Measurements from ENCODE around the gene CTDSP2. TPM values are rescaled to one million over a fixed set of nuclear protein-coding genes. Genes with fewer than 3 reads are reported as not detected.
"Not testable (repeated sequence)": the region's sequence is repeated elsewhere in the genome, so short reads cannot be mapped to it uniquely, and the experiment has no call there.

The CTDSP2 gene
- total RNA-seq, 1 donor from 2014 or later: 114 TPM

DNA sequence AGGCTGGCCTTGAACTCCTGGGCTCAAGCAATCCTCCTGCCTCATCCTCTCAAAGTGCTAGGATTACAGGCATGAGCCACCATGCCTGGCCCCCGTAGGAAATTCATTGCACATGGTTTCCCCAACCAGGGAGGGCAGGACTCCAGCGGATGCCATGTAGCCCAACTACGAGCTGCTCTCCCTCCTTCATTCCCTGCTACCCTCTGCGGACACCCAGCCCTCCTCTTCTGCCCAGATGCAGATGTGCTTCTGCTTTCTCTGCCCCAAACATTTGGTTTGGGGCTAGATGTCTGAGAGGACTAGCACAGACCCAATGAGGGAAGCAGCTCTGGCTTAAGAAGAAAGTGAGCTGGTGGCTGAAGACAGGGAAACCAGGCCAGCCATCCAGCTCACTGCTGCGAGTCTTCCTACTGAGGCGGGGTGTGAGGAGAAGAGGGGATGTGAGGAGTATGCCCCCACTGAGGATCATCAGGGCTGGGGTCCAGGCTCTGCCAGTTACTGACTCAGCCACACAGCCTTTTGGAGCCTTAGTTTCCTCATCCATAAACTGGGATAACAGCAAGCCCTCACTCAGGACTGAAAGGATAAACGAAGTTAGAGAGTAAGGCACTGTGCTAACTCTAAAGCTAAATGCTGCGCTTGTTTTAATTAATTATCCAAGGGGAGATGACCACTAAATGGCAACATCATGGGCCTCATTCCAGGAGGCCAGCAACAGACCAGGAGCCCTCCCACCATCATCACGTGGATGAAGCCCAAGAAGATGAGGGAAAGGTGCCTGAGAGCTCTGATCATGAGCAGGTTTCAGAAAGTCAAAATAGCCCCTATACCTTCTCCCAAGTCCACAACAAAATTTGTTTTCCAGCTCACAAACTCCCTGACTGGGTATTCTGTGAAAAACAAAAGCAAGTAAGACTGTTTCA lies 10.9 kb downstream of the CTDSP2 start:
- DNase-seq: no peak

DNA sequence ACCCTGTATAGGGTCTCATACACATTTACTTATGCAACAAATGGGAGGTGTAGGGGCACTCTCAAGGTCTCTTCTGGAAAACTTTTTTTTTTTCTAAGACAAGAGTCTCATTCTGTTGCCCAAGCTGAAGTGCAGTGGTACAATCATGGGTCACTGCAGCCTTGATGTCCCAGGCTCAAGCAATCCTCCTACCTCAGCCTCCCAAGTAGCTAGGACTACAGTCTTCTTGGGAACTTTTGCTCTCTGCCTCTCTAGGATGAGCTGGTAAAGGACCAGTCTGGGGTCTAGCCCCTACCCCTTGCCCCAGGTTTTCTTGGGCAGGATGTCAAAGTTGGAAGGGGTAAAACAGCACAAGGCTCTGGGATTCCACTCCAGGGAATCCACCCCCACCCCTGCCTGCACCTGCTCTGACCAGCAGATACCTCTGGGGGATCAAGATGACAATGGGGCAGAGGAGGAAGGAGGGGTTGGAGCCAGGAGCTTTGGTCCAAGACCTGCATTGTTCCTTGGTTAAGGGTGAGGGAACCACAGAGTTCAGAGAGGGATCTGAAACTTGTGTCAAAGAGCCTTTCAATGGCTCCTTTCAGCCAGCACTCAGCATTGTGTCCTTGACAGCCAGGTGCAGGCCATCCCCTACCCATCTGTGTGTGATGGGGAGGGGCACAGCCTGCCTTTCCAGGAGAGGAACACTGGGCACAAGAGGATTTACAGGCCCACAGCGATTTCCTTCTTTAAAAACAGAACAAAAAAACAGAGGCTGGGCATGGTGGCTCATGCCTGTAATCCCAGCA lies 12.2 kb downstream of the CTDSP2 start:
- no peak for DNase-seq

DNA sequence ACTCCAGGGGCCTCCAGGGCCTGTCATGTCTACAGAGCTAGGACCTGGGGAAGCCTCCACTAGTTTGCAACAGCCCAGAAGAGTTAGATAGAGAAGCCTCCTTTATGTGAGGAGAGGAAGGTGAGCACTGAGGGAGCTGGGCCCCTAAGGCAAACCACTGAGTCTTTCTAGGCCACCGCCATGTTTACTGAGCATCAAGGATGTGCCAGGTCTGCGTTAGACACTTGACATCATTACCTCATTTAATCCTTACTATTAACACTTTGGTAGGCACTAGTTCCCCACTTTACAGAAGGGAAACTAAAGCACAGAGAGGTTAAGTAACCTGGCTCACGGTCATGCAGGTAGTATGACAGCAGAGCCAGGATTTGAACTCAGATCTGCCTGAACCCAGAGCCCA lies 12.9 kb downstream of the CTDSP2 start:
- DNase-seq: no peak

DNA sequence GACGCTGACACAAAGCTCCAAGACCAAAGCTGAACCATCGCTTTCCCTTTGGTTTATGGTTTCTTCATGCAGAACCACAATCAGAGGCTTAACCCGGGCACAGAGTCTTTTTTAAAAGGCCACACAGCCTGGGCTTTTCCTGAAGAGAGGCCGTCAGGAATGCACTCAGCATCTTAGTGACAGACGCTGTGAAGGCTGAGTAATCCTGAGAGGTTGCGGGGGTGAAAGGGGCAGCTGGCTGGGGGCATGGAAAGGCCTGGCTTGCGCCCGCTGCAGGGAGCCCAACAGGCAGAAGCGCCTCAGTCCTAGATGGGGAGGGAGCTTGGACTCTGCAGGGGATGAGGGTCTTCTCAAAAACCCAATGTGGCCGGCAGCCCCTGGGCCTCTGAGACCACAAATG lies 13.6 kb downstream of the CTDSP2 start:
- no peak for DNase-seq

DNA sequence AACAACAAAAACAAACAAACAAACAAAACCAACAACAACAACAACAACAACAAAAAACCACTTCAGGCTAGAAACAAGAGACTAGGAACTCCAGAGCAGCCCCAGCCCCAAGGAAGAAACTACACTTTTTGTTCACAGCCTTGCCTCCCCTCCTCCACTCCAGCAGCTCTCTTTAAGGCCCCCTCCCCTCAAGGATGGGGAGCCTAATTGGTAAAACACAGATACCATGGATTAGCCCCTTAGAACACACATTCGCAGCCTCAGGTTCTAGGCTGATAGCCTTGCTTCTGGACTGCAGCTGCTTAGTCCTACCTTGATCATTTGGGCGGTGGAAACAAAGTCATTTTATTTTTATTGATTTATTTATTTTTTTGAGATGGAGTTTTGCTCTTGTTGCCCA lies 16.1 kb downstream of the CTDSP2 start:
- DNase-seq: no peak

DNA sequence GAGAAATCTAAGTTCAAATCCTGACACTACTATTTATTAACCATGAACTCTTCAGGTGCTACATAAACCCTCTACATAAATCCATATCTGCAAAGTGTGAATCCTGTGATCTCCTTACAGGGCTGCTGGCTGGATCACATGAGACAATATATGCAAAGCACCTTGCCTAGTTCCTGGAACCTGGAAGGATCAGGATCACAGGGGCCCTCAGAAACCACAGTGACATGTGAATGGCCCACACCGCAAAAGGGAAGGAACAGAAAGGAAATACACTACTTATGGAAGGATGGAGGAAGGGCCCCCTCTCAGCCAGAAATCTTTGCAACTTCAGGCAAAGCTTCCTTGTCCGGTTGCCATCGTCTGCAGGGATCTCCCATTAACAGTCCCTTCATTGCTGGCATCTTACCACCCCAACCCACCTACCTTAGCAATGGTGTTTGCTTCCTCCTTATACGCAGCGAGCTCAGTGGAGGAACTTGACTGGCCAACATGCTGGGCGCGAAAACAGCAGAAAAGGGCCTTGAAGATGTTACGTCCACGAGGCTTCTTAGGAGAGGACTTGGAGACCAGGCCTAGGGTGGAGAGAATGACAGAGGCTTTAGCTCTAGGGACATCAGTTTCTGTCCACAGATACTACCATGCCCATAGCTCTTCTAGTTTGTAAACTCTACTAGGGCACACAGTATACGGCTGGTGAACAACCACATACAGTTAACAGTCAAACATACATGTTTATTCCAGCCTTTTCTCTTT lies 17.3 kb downstream of the CTDSP2 start:
- DNase-seq: no peak

DNA sequence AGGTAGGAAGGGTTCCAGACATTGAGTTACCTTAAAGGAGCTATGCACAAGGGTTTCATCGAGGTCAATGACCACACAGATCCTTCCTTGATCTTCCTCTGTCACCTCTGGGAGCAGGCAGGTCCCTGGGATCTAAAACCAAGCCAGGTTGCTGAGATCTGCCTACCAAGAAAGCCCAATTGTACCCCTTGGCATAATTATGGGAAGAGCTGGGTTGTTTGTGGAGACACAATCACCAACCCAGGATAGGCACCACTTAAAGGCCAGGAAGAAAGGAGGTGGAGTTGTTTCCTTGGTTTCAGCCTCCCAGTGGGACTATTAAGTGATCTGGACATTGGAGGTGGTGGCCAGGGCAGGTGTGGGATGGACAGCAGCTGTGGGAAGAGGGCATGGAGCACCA lies 19.6 kb downstream of the CTDSP2 start:
- no peak for DNase-seq

DNA sequence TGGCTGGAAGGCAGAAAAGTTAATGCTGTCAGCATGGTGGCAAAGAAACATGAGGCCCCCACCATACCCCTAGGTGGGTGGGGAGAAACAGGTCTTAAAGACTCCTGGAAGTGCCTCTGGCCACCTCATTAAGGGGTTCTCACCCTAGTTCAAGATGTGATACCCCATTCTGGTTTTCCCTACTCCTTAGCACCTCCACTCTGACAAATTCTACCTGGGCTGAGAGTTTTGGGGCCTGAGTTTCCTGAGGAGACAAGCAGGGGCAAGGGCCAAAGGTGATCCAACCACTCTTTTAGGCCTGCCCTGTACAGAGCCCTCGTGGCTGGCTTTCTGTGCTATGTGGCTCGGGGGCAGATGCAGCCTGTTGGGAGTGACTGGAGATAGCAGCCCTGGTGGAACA lies 20.1 kb downstream of the CTDSP2 start:
- no peak for DNase-seq

DNA sequence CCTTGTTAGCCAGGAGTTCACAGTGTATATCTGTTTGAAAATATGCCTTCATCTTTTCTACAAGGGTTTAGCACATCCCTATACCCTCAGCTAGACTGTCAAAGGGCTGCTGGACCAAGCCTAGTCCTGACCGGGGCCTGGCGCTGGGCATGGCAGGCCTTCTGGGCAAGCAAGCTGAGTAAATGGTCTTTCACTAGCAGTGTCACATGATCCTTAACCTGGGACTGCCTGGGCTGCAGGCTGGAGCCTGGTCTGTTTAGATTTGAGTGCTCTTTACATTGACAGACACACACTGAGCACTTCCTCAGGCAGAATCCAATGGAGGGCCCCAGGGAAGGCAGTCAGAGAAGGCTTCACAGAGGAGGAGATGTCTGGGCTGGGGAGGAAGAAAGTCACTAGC lies 21.1 kb downstream of the CTDSP2 start:
- DNase-seq: no peak

DNA sequence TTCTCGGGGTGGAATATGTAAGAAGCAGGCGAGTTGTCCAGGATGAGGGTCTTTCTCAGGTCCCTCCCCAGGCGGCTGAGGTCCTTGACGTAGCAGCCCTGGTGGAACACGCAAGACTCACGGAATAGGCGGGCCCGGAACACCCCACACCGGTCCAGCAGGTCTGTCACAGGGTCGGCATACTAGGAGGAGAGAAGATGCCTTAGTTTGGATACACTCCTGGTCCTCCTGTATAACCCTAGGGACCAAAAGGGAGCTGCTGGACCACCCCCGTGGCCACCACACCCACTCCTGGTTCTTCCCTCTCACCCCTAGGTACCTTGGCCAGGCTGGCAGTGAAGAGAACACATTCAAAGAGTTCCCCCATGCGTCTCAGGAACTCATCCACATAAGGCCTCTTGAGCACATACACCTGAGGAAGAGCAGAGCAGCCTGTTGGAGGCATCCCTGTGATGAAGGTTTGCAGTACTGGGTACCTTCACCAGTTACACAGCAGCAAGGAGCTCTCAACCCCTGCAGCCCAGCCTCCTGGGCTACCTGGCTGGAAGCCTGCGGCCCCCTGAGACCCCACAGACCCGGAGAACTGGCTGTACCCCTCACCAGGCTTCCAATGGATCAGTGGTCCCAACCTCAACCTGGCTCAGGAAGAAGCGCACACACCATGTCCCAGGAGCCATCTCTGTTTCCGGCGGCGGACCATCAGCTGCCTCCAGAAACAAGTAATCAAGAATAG lies 22.5 kb downstream of the CTDSP2 start:
- no peak for DNase-seq

DNA sequence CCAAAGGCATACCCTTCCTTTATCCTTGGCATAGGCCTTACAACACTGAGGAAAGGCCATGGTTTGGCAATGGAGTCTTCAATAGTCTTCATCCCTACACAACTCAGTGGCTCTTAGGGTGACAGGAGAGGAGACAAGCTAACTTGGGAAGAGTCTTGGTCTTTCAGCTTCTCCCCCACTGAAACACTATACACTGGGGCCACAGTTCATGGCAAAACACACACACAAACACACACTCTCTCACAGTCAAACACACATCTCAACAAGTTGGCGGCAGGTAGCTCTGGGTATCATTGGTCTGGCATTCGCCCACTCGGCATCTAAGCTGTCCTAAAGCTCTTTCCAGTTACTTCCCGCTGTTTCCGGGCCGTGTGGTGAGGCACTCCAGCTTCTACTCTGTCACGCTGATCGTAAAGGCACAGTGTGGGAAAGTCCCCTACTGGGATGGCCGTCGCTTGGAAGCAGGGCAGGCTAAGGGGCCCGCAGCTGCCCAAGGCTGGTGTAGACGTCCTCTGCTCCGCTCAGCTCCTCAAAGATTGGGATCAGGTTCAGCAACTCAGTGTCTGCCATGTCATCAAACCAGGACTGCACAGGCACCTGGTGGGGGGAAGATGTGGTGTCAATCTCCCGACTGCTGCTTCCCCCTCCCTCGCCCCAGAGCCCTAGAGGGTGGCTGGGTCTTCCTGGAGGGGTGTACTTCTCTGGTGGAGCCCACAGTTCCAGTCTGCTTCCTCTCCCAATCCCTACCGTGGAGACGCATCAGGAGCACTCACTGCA lies 23.2 kb downstream of the CTDSP2 start:
- DNase-seq: no peak

DNA sequence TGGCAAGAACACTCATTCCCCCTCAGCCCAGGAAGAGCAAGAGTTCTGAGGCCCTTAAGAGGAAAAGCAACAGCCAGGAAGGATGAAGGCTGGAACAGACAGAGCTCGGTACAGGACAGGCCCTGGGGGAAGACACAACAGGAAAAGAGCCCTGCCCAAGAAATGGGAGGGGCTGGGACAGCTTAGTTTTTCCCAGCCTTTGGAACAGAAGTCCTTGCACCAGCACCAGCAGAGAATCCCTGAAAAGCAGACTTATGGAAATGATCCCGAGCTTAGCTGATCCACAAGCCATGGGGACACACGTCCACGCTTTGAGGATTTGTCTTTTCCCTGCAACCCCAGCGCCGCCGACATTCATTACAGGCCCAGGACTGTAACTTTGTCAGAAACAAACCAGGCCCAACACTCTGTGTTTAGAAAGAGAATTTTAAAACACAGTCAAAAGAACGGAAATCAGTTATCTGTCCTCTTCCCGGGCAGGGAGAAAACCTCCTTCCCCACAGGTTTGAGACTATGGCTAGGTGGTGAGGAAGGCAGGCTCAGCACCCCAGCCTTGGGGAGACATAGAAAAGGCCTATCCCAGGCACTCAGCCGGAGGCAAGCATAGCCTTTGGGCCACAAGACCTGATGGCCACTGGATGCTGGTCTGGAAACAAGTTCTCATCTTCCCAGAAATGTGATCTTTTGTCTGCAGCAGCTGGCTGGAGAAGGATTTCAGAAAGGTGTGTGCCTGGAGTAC lies 24.0 kb downstream of the CTDSP2 start:
- DNase-seq: no peak

DNA sequence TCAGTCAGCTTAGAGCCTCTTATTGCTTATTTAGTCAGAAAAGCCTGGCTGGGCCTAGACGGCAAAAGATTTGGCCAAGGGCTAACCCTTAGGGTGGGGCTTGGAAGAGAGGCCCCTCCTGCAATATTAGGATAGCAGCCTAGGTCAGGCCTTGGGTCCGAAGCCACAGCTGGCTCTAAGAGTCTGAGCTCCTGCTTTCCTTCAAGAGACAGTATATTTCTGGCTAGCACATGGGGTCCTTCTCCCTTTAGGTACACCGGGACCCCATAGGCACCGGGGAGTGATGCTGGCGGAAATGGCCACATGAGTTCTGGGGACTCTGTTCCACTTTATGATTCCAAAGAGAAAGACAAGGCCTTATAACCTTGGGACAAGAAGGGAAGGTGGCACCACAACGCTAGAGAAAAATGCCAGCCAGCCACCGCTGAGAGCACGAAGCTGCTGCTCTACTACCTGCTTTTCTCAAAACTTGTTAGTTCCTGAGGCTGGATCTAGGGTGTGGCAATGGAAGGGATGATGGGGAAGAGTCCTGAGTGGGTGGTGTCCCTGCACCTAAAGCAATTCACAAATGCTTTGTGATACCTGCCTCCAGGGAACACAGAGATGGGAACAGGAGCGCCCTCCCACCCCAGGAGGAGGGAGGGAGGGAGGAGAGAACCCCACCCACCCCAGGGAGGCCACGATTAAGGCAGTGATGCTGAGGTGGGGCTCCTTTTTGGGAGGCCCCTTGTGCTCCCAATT lies 24.9 kb downstream of the CTDSP2 start:
- DNase-seq: no peak

DNA sequence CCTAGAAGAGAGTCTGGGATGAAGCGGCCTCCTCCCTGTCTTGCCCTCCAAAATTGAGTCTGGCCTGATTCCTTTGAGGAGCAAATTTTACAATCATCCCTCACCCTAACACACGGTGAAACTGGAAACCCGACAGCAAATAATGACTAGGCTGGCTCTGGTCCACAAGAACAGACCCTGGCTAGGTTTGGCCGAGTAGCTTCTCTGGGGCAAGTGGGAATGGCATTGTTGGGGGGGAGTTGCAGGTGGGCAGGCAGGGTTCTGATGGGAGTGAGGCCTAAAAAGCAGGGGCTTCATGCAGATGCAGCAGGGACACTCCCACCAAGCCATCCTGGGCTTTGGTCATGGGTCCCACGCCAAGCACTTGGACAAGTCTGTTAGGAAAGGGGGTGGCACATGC lies 25.5 kb downstream of the CTDSP2 start:
- DNase-seq: not testable (repeated sequence)

DNA sequence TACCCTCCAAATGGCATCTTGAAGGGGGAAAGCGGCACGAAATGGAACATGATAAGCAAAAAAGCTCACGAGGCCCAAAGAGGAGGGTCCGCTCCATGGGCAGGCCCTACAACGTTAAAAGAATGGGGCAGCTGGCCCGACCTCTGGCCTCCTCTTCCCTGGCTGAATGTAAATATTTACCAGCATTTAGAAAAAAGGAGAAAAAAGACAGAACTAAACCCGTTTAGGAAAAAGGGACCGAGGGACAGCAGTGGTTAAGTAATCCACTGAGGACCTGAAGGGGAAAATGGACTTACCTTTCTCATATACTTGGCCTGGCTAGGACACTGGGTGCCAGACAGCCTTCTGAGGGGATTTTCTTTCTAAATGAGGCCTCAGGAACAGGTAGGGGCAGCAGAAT lies 26.4 kb downstream of the CTDSP2 start:
- not testable (repeated sequence) for DNase-seq

DNA sequence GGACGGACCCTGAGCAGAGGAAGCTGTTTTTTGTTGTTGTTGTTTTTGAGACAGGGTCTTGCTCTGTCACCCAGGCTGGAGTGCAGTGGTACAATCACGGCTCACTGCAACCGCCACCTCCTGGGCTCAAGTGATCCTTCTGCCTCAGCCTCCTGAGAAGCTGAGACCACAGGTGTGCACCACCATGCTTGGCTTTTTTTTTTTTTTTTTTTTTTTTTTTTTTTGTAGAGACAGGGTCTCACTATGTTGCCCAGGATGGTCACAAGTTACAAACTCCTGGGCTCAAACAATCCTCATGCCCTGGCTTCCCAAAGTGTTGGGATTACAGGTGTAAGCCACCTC lies 28.6 kb downstream of the CTDSP2 start:
- not testable (repeated sequence) for DNase-seq

DNA sequence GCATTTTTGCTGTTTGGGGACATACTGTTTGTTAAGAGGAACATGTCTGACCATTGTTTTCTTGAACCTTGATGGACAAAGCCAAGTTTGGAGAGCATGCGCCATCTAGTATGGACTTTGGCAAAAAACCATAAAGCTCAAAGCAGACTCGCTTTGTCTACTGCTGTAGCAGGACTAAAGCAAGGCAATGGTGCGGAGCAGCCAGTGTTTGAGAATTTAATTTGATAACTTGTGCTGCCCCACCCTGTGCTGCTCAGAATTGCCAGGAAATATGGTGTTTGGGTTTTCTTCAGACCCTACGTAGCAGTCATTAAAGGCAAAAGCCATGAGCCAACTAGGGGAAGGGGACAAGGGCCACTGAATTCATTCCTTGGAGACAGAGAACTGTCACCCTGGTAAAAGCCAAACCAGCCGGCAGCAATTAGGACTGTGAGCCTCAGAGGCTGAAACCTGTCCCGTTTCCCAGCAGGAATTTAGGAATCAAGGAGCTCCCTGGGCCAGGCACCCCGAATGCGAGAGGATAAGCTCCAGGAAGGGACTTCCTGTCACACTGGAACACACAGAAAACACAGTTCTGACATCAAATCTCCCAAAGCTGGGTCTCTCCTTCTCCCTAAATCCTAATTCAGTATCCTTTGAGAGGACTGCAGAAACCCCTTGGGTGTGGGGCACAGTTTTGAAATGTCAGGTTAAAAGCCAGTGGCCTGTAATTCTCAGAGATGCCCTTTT lies 29.1 kb downstream of the CTDSP2 start:
- no peak for DNase-seq

DNA sequence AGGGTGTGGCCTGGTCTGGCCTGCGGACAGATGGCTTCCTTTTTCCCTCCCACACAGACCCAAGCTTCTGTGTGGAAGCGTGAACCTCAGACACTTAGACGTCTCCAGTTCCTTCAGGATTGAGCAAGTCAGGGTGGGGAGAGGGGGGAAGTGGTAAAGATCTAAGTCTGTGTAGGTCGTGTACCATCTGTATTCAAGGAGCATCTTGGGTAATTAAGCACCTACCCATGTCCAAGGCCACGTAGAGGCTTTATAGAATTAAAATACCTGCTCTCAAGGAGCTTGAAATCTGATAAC lies 29.7 kb downstream of the CTDSP2 start:
- no peak for DNase-seq
